ENCODE measurements around the gene COX5B. TPM values are rescaled to one million over a fixed set of nuclear protein-coding genes. Genes with fewer than 3 reads are reported as not detected.
"Not testable (repeated sequence)": the region's sequence is repeated elsewhere in the genome, so short reads cannot be mapped to it uniquely, and the experiment has no call there.

Gene COX5B
- total and polyA plus RNA-seq, 10 of the 15 experiments (the other 5 are each of a cell fraction or from before 2014, with no cell fraction given) = 69.5 to 518 (median 363) TPM

DNA sequence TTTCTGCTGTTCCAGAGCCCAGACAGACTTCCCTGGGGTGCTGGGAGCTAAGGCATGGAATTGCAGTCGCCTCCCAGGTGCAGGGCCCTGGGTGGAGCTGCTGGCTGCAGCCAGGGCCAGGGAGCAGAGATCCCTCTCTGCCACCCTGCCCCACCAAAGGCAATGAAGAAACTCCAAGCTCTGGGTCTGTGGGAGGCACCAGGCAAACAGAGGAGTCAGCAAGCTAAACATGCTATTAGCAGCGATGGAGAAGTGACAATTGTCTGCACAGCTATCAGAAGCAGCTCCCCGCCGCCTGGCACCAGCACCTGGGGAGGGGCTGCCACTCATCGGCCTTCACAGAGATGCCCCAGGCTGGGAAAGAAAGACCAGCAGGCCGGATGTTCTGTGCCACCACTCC is 28.0 kb upstream of the COX5B start:
- no peak overlapping the region for H3K9ac ChIP-seq (ENCODE audit: control insufficient read depth, insufficient read depth, low read length)
- no peaks in the 10 kb centered on the region for H4K20me1 ChIP-seq (ENCODE audit: control insufficient read depth, insufficient read depth)
- no peaks in the 10 kb centered on the region for H3K27me3 ChIP-seq (replicated peaks in 1 of 2; ENCODE audit: control insufficient read depth in 2 of 2, insufficient read depth in 2 of 2, low read length in 1 of 2)
- no peak for FAIRE-seq
- no TSS peak for BruUV-seq (replicated peaks)
- intact Hi-C loops (cut with micrococcal nuclease; ENCODE audit: unreplicated experiment) = no loop called here
- no peaks in the 10 kb centered on the region for H3K4me1 ChIP-seq (ENCODE audit: control insufficient read depth, insufficient read depth, low read length)
- no peaks in the 10 kb centered on the region for H3K79me2 ChIP-seq (ENCODE audit: control insufficient read depth, insufficient read depth, low read length)
- ChIA-PET RAD21 (ENCODE audit: unreplicated experiment) (no interaction called here), CTCF (no interaction called here), POLR2A (no interaction called here), SMC1A (ENCODE audit: uncharacterized antibody, unreplicated experiment) (no interaction called here)
- in situ Hi-C loops (cut with MboI) = no loop called here
- H3K27ac ChIP-seq (ENCODE audit: control insufficient read depth, insufficient read depth) = no peak overlapping the region
- no peak overlapping the region for H2AFZ ChIP-seq (ENCODE audit: control insufficient read depth, low read depth, low read length)
- no peak overlapping the region for H3K4me3 ChIP-seq
- no CpG with 5 or more reads among the region's 6 CpGs for WGBS (ENCODE audit: insufficient coverage, insufficient replicate concordance, low lambda C conversion rate, missing lambda C conversion rate)
- no peak for ATAC-seq
- H3K9me3 ChIP-seq (replicated peaks; ENCODE audit: control insufficient read depth, insufficient read depth, low read length) = no peaks in the 10 kb centered on the region
- H3K4me2 ChIP-seq (ENCODE audit: control insufficient read depth, insufficient read depth) = no peak overlapping the region
- no peak for TF ChIP-seq ESRRA (IDR thresholded peaks at IDR 0.05; ENCODE audit: low read length)
- TF ChIP-seq RCOR1 (conservative IDR thresholded peaks at IDR 0.05; ENCODE audit: low read depth, low read length) = no peak
- TF ChIP-seq GABPA (IDR thresholded peaks at IDR 0.05; ENCODE audit: low read depth) = no peak
- no peak for TF ChIP-seq CBFB (IDR thresholded peaks at IDR 0.05; ENCODE audit: low read depth)
- TF ChIP-seq MTA2 (IDR thresholded peaks at IDR 0.05; ENCODE audit: low read depth) = no peak
- no peak for TF ChIP-seq CHD2 (IDR thresholded peaks at IDR 0.05; ENCODE audit: borderline replicate concordance, low read depth, low read length)
- no peak for TF ChIP-seq YY1 (IDR thresholded peaks at IDR 0.05; ENCODE audit: low read depth, low read length)
- TF ChIP-seq GATAD2B (conservative IDR thresholded peaks at IDR 0.05; ENCODE audit: low read depth) = no peak
- TF ChIP-seq, protein P1, sequence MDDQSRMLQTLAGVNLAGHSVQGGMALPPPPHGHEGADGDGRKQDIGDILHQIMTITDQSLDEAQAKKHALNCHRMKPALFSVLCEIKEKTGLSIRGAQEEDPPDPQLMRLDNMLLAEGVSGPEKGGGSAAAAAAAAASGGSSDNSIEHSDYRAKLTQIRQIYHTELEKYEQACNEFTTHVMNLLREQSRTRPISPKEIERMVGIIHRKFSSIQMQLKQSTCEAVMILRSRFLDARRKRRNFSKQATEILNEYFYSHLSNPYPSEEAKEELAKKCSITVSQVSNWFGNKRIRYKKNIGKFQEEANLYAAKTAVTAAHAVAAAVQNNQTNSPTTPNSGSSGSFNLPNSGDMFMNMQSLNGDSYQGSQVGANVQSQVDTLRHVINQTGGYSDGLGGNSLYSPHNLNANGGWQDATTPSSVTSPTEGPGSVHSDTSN (IDR thresholded peaks at IDR 0.05; ENCODE audit: insufficient replicate concordance, low read depth, low read length) = no peak
- no peak for TF ChIP-seq KAT2A (conservative IDR thresholded peaks at IDR 0.05; ENCODE audit: control insufficient read depth, low read depth, low read length)
- TF ChIP-seq NFYB (IDR thresholded peaks at IDR 0.05; ENCODE audit: insufficient read depth, low read depth, low read length) = no peak
- no peak for TF ChIP-seq CEBPB (IDR thresholded peaks at IDR 0.05; ENCODE audit: borderline replicate concordance in 1 of 2, low read depth in 2 of 2, low read length in 2 of 2)
- no peak for TF ChIP-seq BRCA1 (IDR thresholded peaks at IDR 0.05; ENCODE audit: low read depth, low read length)
- no peak for TF ChIP-seq RAD21 (IDR thresholded peaks at IDR 0.05; ENCODE audit: insufficient read depth, low read depth, low read length)
- TF ChIP-seq POLR2AphosphoS2 (IDR thresholded peaks at IDR 0.05; ENCODE audit: low read depth, low read length) = no peak
- no peak for TF ChIP-seq ZNF384 (IDR thresholded peaks at IDR 0.05; ENCODE audit: borderline replicate concordance, low read depth, low read length)
- TF ChIP-seq RELA (IDR thresholded peaks at IDR 0.05; ENCODE audit: borderline replicate concordance, partially characterized antibody) = no peak
- no peak for TF ChIP-seq ZNF207 (IDR thresholded peaks at IDR 0.05; ENCODE audit: borderline replicate concordance)
- H3K36me3 ChIP-seq (ENCODE audit: control insufficient read depth in 2 of 2, insufficient read depth in 2 of 2, low read length in 1 of 2) = no peaks in the 10 kb centered on the region
- no peak for DNase-seq (ENCODE audit: low read depth, low spot score)

DNA sequence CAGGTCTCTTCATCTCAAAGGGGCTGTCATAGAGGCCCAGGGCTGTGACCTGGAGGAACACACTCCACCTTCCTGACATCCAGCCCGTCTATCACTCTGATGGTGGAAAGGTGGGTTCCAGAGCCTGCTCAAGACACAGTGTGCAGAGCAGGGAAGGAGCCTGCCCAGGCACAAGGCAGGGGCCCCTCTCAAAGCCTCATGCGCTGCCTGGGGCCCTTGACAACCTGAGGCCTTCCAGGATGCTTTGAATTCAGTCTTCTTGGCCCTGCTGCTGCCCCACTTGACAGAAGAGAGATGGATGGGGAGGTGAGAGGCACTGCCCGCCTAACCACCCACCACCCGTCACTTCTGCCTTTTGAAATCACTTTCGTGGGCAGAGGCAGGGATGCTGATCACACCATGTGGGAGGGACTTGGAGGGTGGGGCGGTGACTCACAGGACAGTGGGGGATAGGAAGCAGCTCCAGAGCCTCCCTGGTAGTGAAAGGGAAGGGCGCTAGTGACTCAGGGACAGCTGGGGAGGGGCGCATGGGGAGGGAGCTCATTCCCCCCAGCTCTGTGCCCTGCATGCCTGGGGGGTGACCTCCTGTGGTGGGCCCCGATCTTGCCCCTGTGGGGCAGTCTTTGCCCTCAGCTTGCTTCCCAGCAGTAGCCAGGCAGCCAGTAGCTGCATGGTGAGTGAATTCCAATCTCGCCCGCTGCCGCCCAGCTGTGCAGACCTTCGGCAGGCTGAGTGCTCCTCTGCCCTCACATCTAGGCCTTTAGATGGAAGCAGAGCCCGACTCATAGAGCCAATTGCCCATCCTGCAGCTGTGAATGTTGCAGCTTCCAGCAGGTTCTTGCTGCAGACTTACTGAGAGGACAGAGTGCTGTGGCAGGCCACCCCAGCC is 26.7 kb upstream of the COX5B start:
- intact Hi-C loops (cut with micrococcal nuclease; ENCODE audit: unreplicated experiment); H2AFZ ChIP-seq (ENCODE audit: control insufficient read depth, low read depth, low read length); POLR2A ChIA-PET; H4K20me1 ChIP-seq (ENCODE audit: control insufficient read depth, insufficient read depth); H3K79me2 ChIP-seq (ENCODE audit: control insufficient read depth, insufficient read depth, low read length); H3K9me3 ChIP-seq (replicated peaks; ENCODE audit: control insufficient read depth, insufficient read depth, low read length); in situ Hi-C loops (cut with MboI); H3K4me1 ChIP-seq (ENCODE audit: control insufficient read depth, insufficient read depth, low read length); H3K4me2 ChIP-seq (ENCODE audit: control insufficient read depth, insufficient read depth); H3K27ac ChIP-seq (ENCODE audit: control insufficient read depth, insufficient read depth); H3K9ac ChIP-seq (ENCODE audit: control insufficient read depth, insufficient read depth, low read length); FAIRE-seq; H3K27me3 ChIP-seq (replicated peaks in 1 of 2; ENCODE audit: control insufficient read depth in 2 of 2, insufficient read depth in 2 of 2, low read length in 1 of 2); CTCF ChIA-PET; H3K4me3 ChIP-seq; RAD21 ChIA-PET (ENCODE audit: unreplicated experiment); DNase-seq (ENCODE audit: low read depth, low spot score); BruUV-seq (replicated peaks); SMC1A ChIA-PET (ENCODE audit: uncharacterized antibody, unreplicated experiment); H3K36me3 ChIP-seq (ENCODE audit: control insufficient read depth in 2 of 2, insufficient read depth in 2 of 2, low read length in 1 of 2): not testable (repeated sequence)
- ATAC-seq = peak; percentile 76
- no CpG with 5 or more reads among the region's 14 CpGs for WGBS (ENCODE audit: insufficient coverage, insufficient replicate concordance, low lambda C conversion rate, missing lambda C conversion rate)
